Adrenal gland (tissue), 12 donors: Measurements from ENCODE around the gene POU3F4. TPM values are rescaled to one million over a fixed set of nuclear protein-coding genes. Genes with fewer than 3 reads are reported as not detected.

Source experiments
- DNase-seq, 7 donors: peaks; one replicate each; pipeline ENCODE4 v3.0.0-alpha.2; 2019 to 2020
- H3K27ac ChIP-seq, 5 donors: fragments of 200-600 bp; sonication (generic) in 4 of 5; 1 replicate in 3 of 5; 2 replicates in 2 of 5; pipeline versions ENCODE4 v1.5.1 to v1.8.0; 2016 to 2020; ENCODE audit warnings: mild to moderate bottlenecking in 1 of 5
- H3K27me3 ChIP-seq: fragments of 200-600 bp; 2 replicates; pipeline ENCODE4 v1.8.0; 2021
- H3K36me3 ChIP-seq, 2 donors: fragments of 200-600 bp; replicated peaks in 1 of 2; 1 replicate in 1 of 2; 2 replicates in 1 of 2; pipeline versions ENCODE4 v1.5.1 to v1.8.0; 2018 to 2022
- H3K4me1 ChIP-seq, 2 donors: fragments of 200-600 bp; replicated peaks in 1 of 2; 1 replicate in 1 of 2; 2 replicates in 1 of 2; pipeline versions ENCODE4 v1.5.1 to v1.8.0; 2018 to 2021
- H3K4me3 ChIP-seq, 4 donors: fragments of 200-600 bp; sonication (generic) in 3 of 4; one replicate each; pipeline ENCODE4 v1.5.1; 2016 to 2018
- H3K9me3 ChIP-seq, 3 donors: fragments of 200-600 bp; sonication (generic) in 1 of 3; replicated peaks in 1 of 3; 1 replicate in 2 of 3; 2 replicates in 1 of 3; pipeline versions ENCODE4 v1.5.1 to v1.8.0; 2016 to 2021
- CTCF ChIP-seq, 6 experiments: fragments of 450-650 bp in 4 of 6; fragments of 200-600 bp in 2 of 6; sonication (generic) in 1 of 6; IDR thresholded peaks; 1 replicate in 5 of 6; 2 replicates in 1 of 6; pipeline versions ENCODE4 v1.5.1 to v1.8.0; 2016 to 2021; ENCODE audit warnings: antibody characterized with exemption in 6 of 6, mild to moderate bottlenecking in 2 of 6, moderate library complexity in 1 of 6
- POLR2A ChIP-seq, 2 donors: fragments of 450-650 bp; IDR thresholded peaks; one replicate each; pipeline ENCODE4 v1.6.1; 2017; ENCODE audit warnings: antibody characterized with exemption in 2 of 2, mild to moderate bottlenecking in 2 of 2, moderate library complexity in 1 of 2
- whole genome bisulfite sequencing, 4 donors: extraction: QIAGEN DNeasy Blood & Tissue Kit in 2 of 4; methylation state at CpG; one replicate each; pipeline versions ENCODE4 v1.1.5 to v1.1.7; 2013 to 2017; 5-methylcytosine and 5-hydroxymethylcytosine counted together
- intact Hi-C, 2 donors: fragments of 100-400 bp; cut with DNase I; formaldehyde crosslinking; loops; one replicate each; pipeline versions ENCODE4 v1.14.1 to v1.15.0; 2022 to 2023
- polyA plus RNA-seq, 3 donors: library from polyadenylated mRNA; stranded (reverse); fragments of 200-250 nt in 2 of 3; fragments of 350-450 nt in 1 of 3; fragmentation: Illumina TruSeq in 1 of 3; extraction: RNeasy Lipid Tissue Mini Kit (QIAGEN cat#74804) in 1 of 3; gene quantifications; one replicate each; pipeline ENCODE4 v1.2.3, GENCODE V29; 2013 to 2014
- total RNA-seq, 9 donors: library from RNA; depleted of rRNA in 4 of 9; stranded (reverse); fragments of >200 nt in 4 of 9; fragments of 120-200 nt in 1 of 9; fragmentation: NEBNext Ultra II Directional in 1 of 9; extraction: Animal tissue kit (Norgen Biotek cat#: 25700) in 1 of 9; gene quantifications; one replicate each; pipeline versions ENCODE4 v1.1.0 to v1.2.4, GENCODE V29; 2013 to 2023
- donor health status: healthy with polysubstance abuse.
- donor health status: Bipolar disorder and iron deficiency.
- donor health status: DM: yes; HTN: yes; CAD: no.
- donor health status: DM: no; HTN: no; CAD: no.
- donor health status: DM: no; HTN: no; CAD: no.
- donor health status: DM: yes; HTN: yes; CAD: no.

The POU3F4 gene
- total and polyA plus RNA-seq, 12 donors: 0.08 TPM; not detected in 11

- no peak overlapping the region for H3K4me3 ChIP-seq
- TF ChIP-seq POLR2A (IDR thresholded peaks at IDR 0.05) (no peak), CTCF (IDR thresholded peaks at IDR 0.05) (no peak)
- no peaks in the 10 kb centered on the region for H3K36me3 ChIP-seq
- H3K27me3 ChIP-seq: peaks cover 72% of the 10 kb centered on the region
- WGBS, 4 donors: 3 to 50% (median 16%) methylated on average over 18 to 36 of the region's 36 CpGs
- no peak for DNase-seq
- no peaks in the 10 kb centered on the region for H3K4me1 ChIP-seq
- H3K27ac ChIP-seq: no peak overlapping the region
- no peaks in the 10 kb centered on the region for H3K9me3 ChIP-seq
- intact Hi-C loops: no loop called here
Observed at GRCh38 chrX:83510510-83511062, 2.5 kb downstream of the POU3F4 start.

- H3K27me3 ChIP-seq: peaks cover 78% of the 10 kb centered on the region
- H3K4me3 ChIP-seq: no peak overlapping the region
- H3K9me3 ChIP-seq: no peaks in the 10 kb centered on the region
- H3K4me1 ChIP-seq: no peaks in the 10 kb centered on the region
- DNase-seq: no peak
- H3K36me3 ChIP-seq: no peaks in the 10 kb centered on the region
- TF ChIP-seq CTCF (IDR thresholded peaks at IDR 0.05) (no peak), POLR2A (IDR thresholded peaks at IDR 0.05) (no peak)
- intact Hi-C loops: no loop called here
- no peak overlapping the region for H3K27ac ChIP-seq
- WGBS, 4 donors: 12 to 38% (median 24%) methylated on average over 13 to 17 of the region's 17 CpGs
Observed at GRCh38 chrX:83511208-83511607, 3.1 kb downstream of the POU3F4 start.

GRCh38 chrX:83512111-83512510 is 4.0 kb downstream of the POU3F4 start:
- intact Hi-C loops: no loop called here
- H3K4me3 ChIP-seq: no peak overlapping the region
- TF ChIP-seq POLR2A (IDR thresholded peaks at IDR 0.05) (no peak), CTCF (IDR thresholded peaks at IDR 0.05) (no peak)
- H3K27ac ChIP-seq: no peak overlapping the region
- no peaks in the 10 kb centered on the region for H3K4me1 ChIP-seq
- H3K9me3 ChIP-seq: no peaks in the 10 kb centered on the region
- H3K27me3 ChIP-seq: peaks cover 76% of the 10 kb centered on the region
- DNase-seq: no peak
- 50 to 67% (median 54%) methylated on average over 13 to 14 of the region's 14 CpGs for WGBS, 4 donors
- no peaks in the 10 kb centered on the region for H3K36me3 ChIP-seq

- H3K27me3 ChIP-seq: peaks cover 52% of the 10 kb centered on the region
- H3K9me3 ChIP-seq: no peaks in the 10 kb centered on the region
- 52 to 63% (median 56%) methylated on average over 1 of the region's 1 CpG for whole genome bisulfite sequencing, 4 donors
- no peak overlapping the region for H3K4me3 ChIP-seq
- no peak overlapping the region for H3K27ac ChIP-seq
- H3K36me3 ChIP-seq: no peaks in the 10 kb centered on the region
- intact Hi-C loops: no loop called here
- H3K4me1 ChIP-seq: no peaks in the 10 kb centered on the region
- TF ChIP-seq CTCF (IDR thresholded peaks at IDR 0.05) (no peak), POLR2A (IDR thresholded peaks at IDR 0.05) (no peak)
- DNase-seq: no peak
Observed at GRCh38 chrX:83516597-83516996, 8.5 kb downstream of the POU3F4 start.
